Measurements from ENCODE around the gene MAP1A.

The MAP1A gene

GRCh38 chr15:43511012-43511885 lies 6.2 kb upstream of the MAP1A start:
- no peak for DNase-seq

- no peak for DNase-seq
Observed at GRCh38 chr15:43513550-43513949, 3.9 kb upstream of the MAP1A start.

GRCh38 chr15:43514241-43515057 lies 3.0 kb upstream of the MAP1A start:
- DNase-seq, result peak; percentile 14

- no peak for DNase-seq
Observed at GRCh38 chr15:43515741-43516140, 1.7 kb upstream of the MAP1A start.

- no peak for DNase-seq
Observed at GRCh38 chr15:43516185-43516584, 1.2 kb upstream of the MAP1A start.

- DNase-seq, result no peak
Observed at GRCh38 chr15:43516801-43517353, 531 bp upstream of the MAP1A start.

- DNase-seq, result no peak
Observed at GRCh38 chr15:43518197-43518761, 871 bp downstream of the MAP1A start.

- DNase-seq, result no peak
Observed at GRCh38 chr15:43519196-43519595, 1.8 kb downstream of the MAP1A start.

GRCh38 chr15:43520138-43520537 lies 2.7 kb downstream of the MAP1A start:
- DNase-seq, result no peak

- no peak for DNase-seq
Observed at GRCh38 chr15:43521419-43521818, 4.0 kb downstream of the MAP1A start.

GRCh38 chr15:43522247-43522646 lies 4.8 kb downstream of the MAP1A start:
- DNase-seq, result no peak

GRCh38 chr15:43523646-43524045 lies 6.2 kb downstream of the MAP1A start:
- no peak for DNase-seq

- DNase-seq, result no peak
Observed at GRCh38 chr15:43524254-43524845, 6.9 kb downstream of the MAP1A start.

GRCh38 chr15:43525131-43525530 lies 7.7 kb downstream of the MAP1A start:
- no peak for DNase-seq

- no peak for DNase-seq
Observed at GRCh38 chr15:43526261-43526930, 9.0 kb downstream of the MAP1A start.

GRCh38 chr15:43527016-43527801 lies 9.8 kb downstream of the MAP1A start:
- DNase-seq, result no peak

- DNase-seq, result no peak
Observed at GRCh38 chr15:43527802-43528541, 10.6 kb downstream of the MAP1A start.

GRCh38 chr15:43528542-43529007 lies 11.2 kb downstream of the MAP1A start:
- no peak for DNase-seq

- DNase-seq, result no peak
Observed at GRCh38 chr15:43529141-43529540, 11.7 kb downstream of the MAP1A start.

GRCh38 chr15:43529587-43530345 lies 12.4 kb downstream of the MAP1A start:
- no peak for DNase-seq
